Mammary epithelial cell (primary cell): ENCODE results near the gene SPON1.

ENCODE experiments used
- CTCF ChIP-seq, 2 donors: IDR thresholded peaks in 1 of 2; conservative IDR thresholded peaks in 1 of 2; 2 replicates each; pipeline ENCODE4 v1.5.1; 2011 to 2012; ENCODE audit warnings: inconsistent platforms in 2 of 2, low read length in 2 of 2, mild to moderate bottlenecking in 2 of 2, control low read depth in 1 of 2, low read depth in 1 of 2; ENCODE audit not compliant: insufficient read depth in 1 of 2; ENCODE audit errors: extremely low read depth in 1 of 2
- EZH2 ChIP-seq: IDR thresholded peaks from 2 replicates; pipeline ENCODE4 v1.6.1; 2012; ENCODE audit warnings: low read length, inconsistent platforms, borderline replicate concordance

- TF ChIP-seq CTCF (conservative IDR thresholded peaks at IDR 0.05 in 1 of 2, IDR thresholded peaks at IDR 0.05 in 1 of 2; ENCODE audit: extremely low read depth in 1 of 2, insufficient read depth in 1 of 2, low read depth in 1 of 2, low read length in 2 of 2), result no peak
- TF ChIP-seq EZH2, result no peak
Measured at GRCh38 chr11:13942378-13942777, 20.1 kb upstream of the SPON1 start.
